Measurements from ENCODE around the gene RBBP6. TPM values are rescaled to one million over a fixed set of nuclear protein-coding genes. Genes with fewer than 3 reads are reported as not detected.

RBBP6 gene
- total RNA-seq (2021), result 52.3 and 54.8 TPM in 2 replicates
- long read RNA-seq, partial matches to known transcripts, result 22 of 25 reads
- long read RNA-seq, other reads (novel, unspliced or antisense), result 3 of 25 reads

DNA sequence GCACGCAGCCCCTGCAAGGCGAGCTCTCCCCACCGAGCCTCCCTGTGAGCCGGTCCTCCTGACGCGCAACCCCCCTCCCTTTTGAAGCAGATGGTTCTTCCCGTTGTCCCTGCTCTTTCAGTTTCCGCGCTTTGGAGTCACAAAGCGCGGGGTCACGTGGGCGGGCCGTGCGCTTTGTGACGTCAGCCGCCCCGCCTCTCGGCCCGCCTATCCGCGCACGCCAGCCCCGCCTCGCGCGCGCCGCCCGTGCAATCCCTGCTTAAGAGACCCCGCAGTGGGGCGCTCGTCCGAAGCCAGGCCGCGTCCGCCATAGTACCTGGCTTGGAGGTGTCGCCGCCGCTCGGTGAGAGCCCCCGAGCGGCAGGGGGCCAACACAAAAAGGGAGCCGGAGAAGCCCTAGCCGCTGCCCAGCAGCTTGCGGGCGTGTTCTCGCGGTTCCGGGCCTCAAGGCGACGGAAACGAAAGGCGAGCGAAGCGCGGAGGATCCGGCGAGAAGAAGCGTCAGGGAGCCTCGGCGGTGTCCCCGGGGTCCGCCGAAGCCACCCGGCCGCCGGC, at the start of gene RBBP6:
TSS of gene RBBP6 (plus strand) at position 272 of the 555 bp plus-strand sequence. CDS start 1,061 bp downstream, outside the sequence.
- no peaks in the 10 kb centered on the region for H3K79me1 ChIP-seq (ENCODE audit: insufficient read depth, low read depth, low read length, poor library complexity, severe bottlenecking)
- H3T11ph ChIP-seq (ENCODE audit: low read length), result peak within 1 kb of the TSS; percentile 57
- peak within 1 kb of the TSS; percentile 86 for H3K9ac ChIP-seq (ENCODE audit: extremely low read depth, insufficient read length, low read length)
- H2AFZ ChIP-seq (ENCODE audit: low read length), result peak within 1 kb of the TSS; percentile 53
- H3K23ac ChIP-seq (ENCODE audit: insufficient read length, low read depth, low read length), result no peak within 1 kb of the TSS
- H3K79me2 ChIP-seq (ENCODE audit: insufficient read depth, low read length), result peaks cover 41% of the 10 kb centered on the region; the same call in 1 of the 2 replicates
- no peak within 1 kb of the TSS for H2AK5ac ChIP-seq (ENCODE audit: insufficient read length, low read length)
- Mint-ChIP-seq H3K4me1 (peaks cover 18 to 24% of the 10 kb centered on the region in 2 experiments), H3K27me3 (ENCODE audit: low read depth) (no peaks in the 10 kb centered on the region), H3K4me3 (peak within 1 kb of the TSS; percentile 98 to 99), H3K9me3 (peaks cover 2% of the 10 kb centered on the region in 2 experiments; a peak in 2 of 5 replicates), H3K36me3 (ENCODE audit: insufficient read depth in 1 of 3, low read depth in 3 of 3) (peaks cover 11 to 20% (median 15%) of the 10 kb centered on the region in 3 experiments; a peak in 6 of 7 replicates), H3K27ac (peak within 1 kb of the TSS; percentile 100)
- H4K20me1 ChIP-seq (ENCODE audit: control insufficient read depth, insufficient read depth, insufficient read length), result no peaks in the 10 kb centered on the region
- no peaks in the 10 kb centered on the region for H3K4me1 ChIP-seq (ENCODE audit: insufficient read depth, low read length)
- DNase-seq, result peak; percentile 94
- H2BK5ac ChIP-seq (ENCODE audit: insufficient read length, low read length), result no peak within 1 kb of the TSS
- peak within 1 kb of the TSS; percentile 95 for H3K14ac ChIP-seq (ENCODE audit: insufficient read depth, low read length)
- H4K5ac ChIP-seq (ENCODE audit: insufficient read length, low read depth, low read length), result no peak within 1 kb of the TSS
- H2BK12ac ChIP-seq (ENCODE audit: insufficient read length, low read depth, low read length), result no peak within 1 kb of the TSS
- H3K23me2 ChIP-seq (ENCODE audit: insufficient read length, low read depth, low read length, poor library complexity, severe bottlenecking), result peaks cover 8% of the 10 kb centered on the region
- H2BK15ac ChIP-seq (ENCODE audit: low read depth, low read length), result peak within 1 kb of the TSS; percentile 26; the same call in 1 of the 2 replicates
- no peak within 1 kb of the TSS for H3K56ac ChIP-seq (ENCODE audit: insufficient read length, low read depth, low read length)
- peak within 1 kb of the TSS; percentile 82 for H2BK120ac ChIP-seq (ENCODE audit: low read depth, low read length, poor library complexity, severe bottlenecking)
- no peaks in the 10 kb centered on the region for H3K9me3 ChIP-seq (ENCODE audit: control insufficient read depth, low read depth, low read length)
- TF ChIP-seq, protein P1, sequence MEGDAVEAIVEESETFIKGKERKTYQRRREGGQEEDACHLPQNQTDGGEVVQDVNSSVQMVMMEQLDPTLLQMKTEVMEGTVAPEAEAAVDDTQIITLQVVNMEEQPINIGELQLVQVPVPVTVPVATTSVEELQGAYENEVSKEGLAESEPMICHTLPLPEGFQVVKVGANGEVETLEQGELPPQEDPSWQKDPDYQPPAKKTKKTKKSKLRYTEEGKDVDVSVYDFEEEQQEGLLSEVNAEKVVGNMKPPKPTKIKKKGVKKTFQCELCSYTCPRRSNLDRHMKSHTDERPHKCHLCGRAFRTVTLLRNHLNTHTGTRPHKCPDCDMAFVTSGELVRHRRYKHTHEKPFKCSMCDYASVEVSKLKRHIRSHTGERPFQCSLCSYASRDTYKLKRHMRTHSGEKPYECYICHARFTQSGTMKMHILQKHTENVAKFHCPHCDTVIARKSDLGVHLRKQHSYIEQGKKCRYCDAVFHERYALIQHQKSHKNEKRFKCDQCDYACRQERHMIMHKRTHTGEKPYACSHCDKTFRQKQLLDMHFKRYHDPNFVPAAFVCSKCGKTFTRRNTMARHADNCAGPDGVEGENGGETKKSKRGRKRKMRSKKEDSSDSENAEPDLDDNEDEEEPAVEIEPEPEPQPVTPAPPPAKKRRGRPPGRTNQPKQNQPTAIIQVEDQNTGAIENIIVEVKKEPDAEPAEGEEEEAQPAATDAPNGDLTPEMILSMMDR (conservative IDR thresholded peaks at IDR 0.05), result no peak; the same call in 2 of the 3 replicates
- peak within 1 kb of the TSS; percentile 64 for H3K4ac ChIP-seq (ENCODE audit: low read depth, low read length)
- H2BK20ac ChIP-seq (ENCODE audit: low read depth, low read length, poor library complexity, severe bottlenecking), result no peak within 1 kb of the TSS
- H3K4me2 ChIP-seq (ENCODE audit: insufficient read depth, insufficient read length, low read length), result peak within 1 kb of the TSS; percentile 80
- no peaks in the 10 kb centered on the region for H3K27me3 ChIP-seq (ENCODE audit: insufficient read depth, low read length)
- no peak within 1 kb of the TSS for H4K8ac ChIP-seq (replicated peaks; ENCODE audit: insufficient read length, low read depth, low read length)
- peak within 1 kb of the TSS; percentile 24 for H4K91ac ChIP-seq (ENCODE audit: insufficient read length, low read depth, low read length)
- H3K27ac ChIP-seq (ENCODE audit: insufficient read length, low read depth, low read length), result peak within 1 kb of the TSS; percentile 29
- no CpG with 5 or more reads among the region's 68 CpGs for WGBS (ENCODE audit: extremely low coverage, insufficient read length, low lambda C conversion rate)
- H3K18ac ChIP-seq (ENCODE audit: insufficient read length, low read depth, low read length), result peak within 1 kb of the TSS; percentile 96

Measured in H9 (cell line).